Aorta (tissue), 5 donors: Measurements from ENCODE around the gene TUBGCP6. TPM values are rescaled to one million over a fixed set of nuclear protein-coding genes. Genes with fewer than 3 reads are reported as not detected.
A peak's percentile ranks its signal among the peaks of the same experiment; 100 is the strongest.

ENCODE experiments used
- ATAC-seq: fragments of 200-7000 bp; cut with Tn5 transposase; one replicate; pipeline ENCODE4 v1.9.1; 2022; ENCODE audit warnings: moderate library complexity; ENCODE audit not compliant: low FRiP score
- DNase-seq, 2 donors: peaks; one replicate each; pipeline ENCODE4 v3.0.0-alpha.2; 2020
- H3K27ac ChIP-seq, 2 donors: one replicate each; pipeline ENCODE4 v1.5.1; 2013; ENCODE audit warnings: low read length in 2 of 2, mild to moderate bottlenecking in 2 of 2, moderate library complexity in 2 of 2, control low read depth in 1 of 2, inconsistent platforms in 1 of 2, low read depth in 1 of 2
- H3K27me3 ChIP-seq, 2 donors: one replicate each; pipeline ENCODE4 v1.6.1; 2013; ENCODE audit warnings: control low read depth in 1 of 2, low read length in 1 of 2, mild to moderate bottlenecking in 1 of 2, moderate library complexity in 1 of 2; ENCODE audit not compliant: insufficient read depth in 2 of 2, control insufficient read depth in 1 of 2
- H3K36me3 ChIP-seq, 2 donors: one replicate each; pipeline ENCODE4 v1.6.1; 2013; ENCODE audit warnings: control low read depth in 1 of 2, low read length in 1 of 2, mild to moderate bottlenecking in 1 of 2; ENCODE audit not compliant: insufficient read depth in 2 of 2, control insufficient read depth in 1 of 2
- H3K4me1 ChIP-seq, 2 donors: one replicate each; pipeline ENCODE4 v1.6.1; 2013; ENCODE audit warnings: low read length in 2 of 2, control low read depth in 1 of 2, mild to moderate bottlenecking in 1 of 2, moderate library complexity in 1 of 2; ENCODE audit not compliant: insufficient read depth in 2 of 2, control insufficient read depth in 1 of 2
- H3K4me3 ChIP-seq, 2 donors: one replicate each; pipeline ENCODE4 v1.5.1; 2013; ENCODE audit warnings: low read length in 2 of 2, control low read depth in 1 of 2, mild to moderate bottlenecking in 1 of 2
- H3K9me3 ChIP-seq: one replicate; pipeline ENCODE4 v1.6.1; 2013; ENCODE audit warnings: mild to moderate bottlenecking, low read length; ENCODE audit not compliant: control insufficient read depth
- WGBS, 2 donors: extraction: QIAGEN DNeasy Blood & Tissue Kit; methylation state at CpG; one replicate each; pipeline ENCODE4 v1.1.7; 2013; 5-methylcytosine and 5-hydroxymethylcytosine counted together
- intact Hi-C, 2 donors: fragments of 100-400 bp; cut with DNase I; formaldehyde crosslinking; loops; one replicate each; pipeline versions ENCODE4 v1.14.2 to v1.15.0; 2022
- polyA plus RNA-seq, 2 donors: library from polyadenylated mRNA; stranded (reverse); fragments of 200-250 nt; gene quantifications; one replicate each; pipeline ENCODE4 v1.2.3, GENCODE V29; 2013
- total RNA-seq, 2 donors: library from RNA; stranded (reverse); fragmentation: NEBNext Ultra II Directional; extraction: Animal tissue kit (Norgen Biotek cat#: 25700); gene quantifications; one replicate each; pipeline ENCODE4 v1.2.1, GENCODE V29; 2021
- donor health status: healthy with polysubstance abuse.
- donor health status: Bipolar disorder and iron deficiency.
- donor health status: DM: no; HTN: no; CAD: no.
- donor health status: DM: no; HTN: no; CAD: no.
- donor health status: DM: yes; HTN: yes; CAD: no.

TUBGCP6 gene
- total and polyA plus RNA-seq, 4 donors = 7.0 to 134 (median 39.3) TPM

DNA sequence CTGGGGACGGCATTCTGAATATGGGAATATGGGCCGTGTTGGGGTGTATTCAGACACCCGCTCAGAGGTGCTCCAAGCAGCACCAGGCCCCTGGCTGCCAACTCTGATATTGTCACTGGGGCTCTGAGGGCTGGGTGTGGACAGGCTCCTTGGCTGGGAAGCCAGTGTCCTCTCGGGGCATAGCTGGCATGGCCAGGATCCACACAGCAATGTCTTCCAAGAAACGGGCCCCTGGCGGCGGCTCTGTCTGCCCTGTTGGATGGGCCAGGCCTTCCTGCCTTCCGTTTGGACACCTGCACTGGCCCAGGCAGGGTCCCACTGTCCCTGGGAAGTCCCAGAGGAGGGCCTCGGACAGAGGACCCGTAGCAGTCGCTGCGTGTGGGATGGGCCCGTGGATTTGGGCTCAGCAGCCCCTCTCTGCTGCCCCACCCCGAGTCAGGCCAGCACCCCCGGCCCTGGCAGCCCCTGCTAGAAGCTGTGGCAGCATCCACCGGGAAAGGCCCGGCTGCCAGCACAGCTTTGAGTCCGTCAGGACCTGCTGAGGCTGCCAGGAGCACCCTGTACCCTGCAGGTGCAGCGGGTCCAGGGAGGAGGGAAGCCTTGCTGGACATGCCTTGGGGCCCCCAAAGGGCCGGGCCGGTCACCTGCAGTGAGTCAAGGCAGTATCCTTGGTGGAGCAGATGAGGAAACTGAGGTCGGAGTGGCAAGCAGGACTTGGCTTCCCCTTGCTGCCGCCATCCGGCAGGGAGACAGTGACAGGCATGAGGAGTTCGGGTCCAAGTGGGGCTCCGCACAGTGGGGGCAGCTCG is 70.2 kb downstream of the TUBGCP6 start:
- 55% methylated on average over 27 of the region's 27 CpGs for WGBS, 2 donors

DNA sequence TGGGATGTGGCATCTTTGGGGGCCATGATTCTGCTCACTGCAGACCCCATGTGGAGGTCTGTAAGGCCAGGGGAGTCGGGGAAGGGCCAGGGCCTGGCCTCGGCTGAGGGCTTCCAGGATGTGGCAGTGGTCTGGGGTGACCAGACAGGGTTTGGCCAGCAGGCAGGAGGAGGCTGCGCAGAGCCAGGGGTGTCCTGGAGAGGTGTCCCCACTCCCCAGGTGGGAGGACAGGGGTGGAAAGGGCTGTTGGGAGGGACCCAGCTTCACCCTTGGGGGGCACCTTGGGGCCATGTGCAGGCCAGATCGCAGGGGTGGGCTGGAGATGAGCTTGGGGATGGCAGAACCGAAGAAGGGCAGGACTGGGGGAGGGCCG is 70.9 kb downstream of the TUBGCP6 start:
- Histone ChIP-seq H3K9me3 (no peaks in the 10 kb centered on the region), H3K4me3 (no peak overlapping the region), H3K27me3 (no peaks in the 10 kb centered on the region), H3K27ac (no peak overlapping the region), H3K4me1 (no peaks in the 10 kb centered on the region), H3K36me3 (no peaks in the 10 kb centered on the region)
- DNase-seq (peak in 1 of 2 donors; percentile 41), ATAC-seq (no peak)
- intact Hi-C loops = no loop called here
- WGBS, 2 donors = 85% methylated on average over 6 of the region's 6 CpGs

More for the DNA sequence above, 70.2 kb downstream of the TUBGCP6 start:
- Histone ChIP-seq H3K4me1 (no peaks in the 10 kb centered on the region), H3K27me3 (no peaks in the 10 kb centered on the region), H3K4me3 (no peak overlapping the region), H3K36me3 (no peaks in the 10 kb centered on the region), H3K27ac (no peak overlapping the region), H3K9me3 (no peaks in the 10 kb centered on the region)
- intact Hi-C loops = no loop called here
- DNase-seq (peak in 1 of 2 donors; percentile 43), ATAC-seq (no peak)

DNA sequence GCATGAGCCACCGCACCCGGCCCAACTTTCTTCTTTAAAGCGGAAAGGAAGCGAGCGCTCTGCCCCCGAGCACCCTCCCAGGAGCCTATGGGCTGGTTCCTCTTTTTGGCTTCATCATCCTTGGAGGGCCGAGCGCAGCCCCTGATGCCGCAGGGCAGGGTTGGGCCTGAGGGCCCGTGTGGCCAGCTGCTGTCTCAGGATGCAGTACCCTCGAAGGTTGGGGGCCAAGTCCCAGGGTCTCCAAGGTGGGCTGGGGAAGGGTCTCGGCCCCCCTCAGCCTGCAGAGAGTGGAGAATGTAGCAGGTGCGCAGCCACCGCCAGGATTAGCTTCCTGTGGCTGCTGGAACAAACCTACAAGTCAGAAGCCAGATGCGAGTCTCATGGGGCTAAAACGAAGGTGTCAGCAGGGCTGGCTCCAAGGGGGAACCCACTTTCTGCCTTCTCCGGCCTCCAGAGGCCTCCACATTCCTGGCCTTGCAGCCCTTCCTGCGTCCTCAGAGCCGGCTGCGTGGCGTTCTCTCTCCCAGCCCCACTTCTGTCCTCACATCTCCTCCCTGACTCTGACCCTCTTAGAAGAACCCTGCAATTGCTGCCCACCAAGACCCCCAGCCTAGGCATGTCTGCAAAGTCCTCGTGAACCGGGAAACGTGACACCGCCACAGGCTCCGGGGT is 71.4 kb downstream of the TUBGCP6 start:
- no peaks in the 10 kb centered on the region for H3K27me3 ChIP-seq
- intact Hi-C loops = no loop called here
- H3K27ac ChIP-seq = no peak overlapping the region
- no peaks in the 10 kb centered on the region for H3K36me3 ChIP-seq
- no peak overlapping the region for H3K4me3 ChIP-seq
- peak in 1 of 2 donors; percentile 61 for DNase-seq
- 90 to 92% methylated on average over 26 of the region's 26 CpGs for WGBS, 2 donors
- ATAC-seq = no peak
- H3K9me3 ChIP-seq = no peaks in the 10 kb centered on the region
- no peaks in the 10 kb centered on the region for H3K4me1 ChIP-seq

DNA sequence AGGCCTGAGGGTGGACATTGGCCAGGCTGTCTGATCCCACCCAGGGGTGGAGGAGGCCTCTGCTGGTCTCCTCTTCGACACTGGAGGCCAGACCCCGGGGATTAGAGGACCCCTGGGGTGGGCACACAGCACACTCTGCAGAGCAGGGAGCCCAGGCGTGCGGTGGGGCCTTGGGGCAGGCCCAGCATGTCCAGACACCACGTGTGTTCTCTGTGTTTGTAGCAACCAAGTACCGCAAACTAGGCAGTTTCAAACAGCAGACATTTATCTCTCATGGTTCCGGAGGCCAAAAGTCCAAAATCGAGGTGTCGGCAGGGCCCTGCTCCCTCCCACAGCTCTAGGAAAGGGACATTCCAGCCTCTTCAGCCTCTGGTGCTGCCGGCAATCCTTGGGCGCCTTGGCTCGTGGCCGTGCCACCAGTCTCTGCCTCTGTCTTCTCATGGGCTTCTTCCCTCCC is 72.8 kb downstream of the TUBGCP6 start:
- H3K4me1 ChIP-seq = no peaks in the 10 kb centered on the region
- DNase-seq (peak in 1 of 2 donors; percentile 46), ATAC-seq (no peak)
- H3K4me3 ChIP-seq = no peak overlapping the region
- no peaks in the 10 kb centered on the region for H3K36me3 ChIP-seq
- H3K27ac ChIP-seq = no peak overlapping the region
- intact Hi-C loops = no loop called here
- H3K9me3 ChIP-seq = no peaks in the 10 kb centered on the region
- 72 to 83% methylated on average over 13 of the region's 13 CpGs for WGBS, 2 donors
- H3K27me3 ChIP-seq = no peaks in the 10 kb centered on the region

DNA sequence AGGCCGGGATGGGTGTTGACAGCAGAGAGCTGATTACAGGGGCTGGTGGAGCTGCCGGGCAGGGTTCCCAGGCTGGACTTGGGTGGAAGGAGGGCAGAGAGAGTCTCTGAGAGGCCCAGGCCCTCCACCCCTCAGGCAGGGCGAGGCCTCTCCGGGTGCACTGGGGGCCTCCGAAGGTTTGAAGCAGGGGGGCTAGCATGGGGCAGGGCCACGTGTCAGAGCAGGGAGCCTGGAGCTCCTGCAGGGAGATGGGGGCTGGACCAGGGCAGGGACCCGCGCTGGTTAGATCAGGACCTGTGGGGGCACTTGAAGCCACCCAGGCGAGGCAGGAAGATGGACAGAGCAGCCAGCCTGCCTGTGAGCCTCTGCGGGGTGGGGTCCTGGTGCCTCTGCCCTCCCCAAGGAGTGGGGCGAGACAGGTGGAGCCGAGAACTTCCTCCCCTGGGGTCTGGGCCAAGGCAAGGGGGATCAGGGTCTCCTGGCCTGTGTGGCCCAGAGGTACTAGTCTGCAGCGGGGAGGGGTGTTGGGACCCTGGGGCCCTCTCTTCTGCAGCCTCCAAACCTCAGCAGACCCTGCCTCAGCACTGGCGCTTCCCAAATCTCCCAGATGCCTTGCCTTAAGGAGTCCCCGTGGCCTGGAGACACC is 73.4 kb downstream of the TUBGCP6 start:
- WGBS, 2 donors = 69 to 73% methylated on average over 15 of the region's 15 CpGs
- Histone ChIP-seq H3K4me1 (no peaks in the 10 kb centered on the region), H3K27me3 (no peaks in the 10 kb centered on the region), H3K9me3 (no peaks in the 10 kb centered on the region), H3K27ac (no peak overlapping the region), H3K36me3 (no peaks in the 10 kb centered on the region), H3K4me3 (no peak overlapping the region)
- intact Hi-C loops = no loop called here
- peak; percentile 17 for ATAC-seq
- peak in 1 of 2 donors; percentile 49 for DNase-seq

DNA sequence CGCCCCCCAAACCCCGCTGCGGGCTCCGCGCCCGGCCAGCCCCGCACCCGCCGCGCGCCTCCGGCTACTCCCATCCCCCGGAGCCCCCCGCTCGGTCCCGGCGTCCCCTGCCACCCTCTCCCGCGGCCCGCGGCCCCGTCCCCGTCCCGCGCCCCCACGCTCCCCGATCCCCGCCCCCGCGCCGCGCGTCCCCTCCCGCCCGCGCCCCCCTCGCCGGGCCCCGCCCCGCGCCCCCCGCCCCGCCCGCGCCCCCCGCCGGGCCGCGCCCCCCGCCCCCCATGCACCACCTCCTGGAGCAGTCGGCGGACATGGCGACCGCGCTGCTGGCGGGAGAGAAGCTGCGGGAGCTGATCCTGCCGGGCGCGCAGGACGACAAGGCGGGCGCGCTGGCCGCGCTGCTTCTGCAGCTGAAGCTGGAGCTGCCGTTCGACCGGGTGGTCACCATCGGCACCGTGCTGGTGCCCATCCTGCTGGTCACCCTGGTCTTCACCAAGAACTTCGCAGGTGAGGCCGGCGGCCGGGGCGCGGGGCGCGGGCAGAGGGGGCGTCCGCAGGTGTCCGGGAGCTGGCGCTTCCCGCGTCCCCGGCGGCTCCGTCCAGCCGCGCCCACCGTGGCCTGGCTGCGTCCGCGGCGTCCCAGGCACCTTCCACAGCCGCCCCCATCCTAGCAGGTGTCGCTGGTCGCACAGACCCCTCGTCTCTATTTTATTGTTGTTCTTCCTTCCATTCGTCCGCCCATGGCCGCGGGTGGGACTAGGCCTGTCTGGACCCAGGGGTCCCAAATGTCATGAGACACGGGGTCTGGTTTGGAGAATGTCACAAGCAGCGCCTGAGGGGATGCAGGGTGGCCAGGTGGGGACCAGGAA is 74.1 kb downstream of the TUBGCP6 start, which contains the start of gene PANX2:
Gene PANX2, plus strand, starts transcription at position 279 of the 866 bp plus-strand sequence. Its CDS starts 0 bp downstream, at position 279.
- no peaks in the 10 kb centered on the region for H3K36me3 ChIP-seq
- no peaks in the 10 kb centered on the region for H3K9me3 ChIP-seq
- no peaks in the 10 kb centered on the region for H3K4me1 ChIP-seq
- 6 to 12% methylated on average over 47 to 105 of the region's 105 CpGs for WGBS, 2 donors
- H3K4me3 ChIP-seq = peak within 1 kb of the TSS; percentile 57 to 59
- no peak for ATAC-seq
- peak; percentile 48 to 74 for DNase-seq
- H3K27me3 ChIP-seq = no peaks in the 10 kb centered on the region
- no peak within 1 kb of the TSS for H3K27ac ChIP-seq
- intact Hi-C loops = no loop called here

DNA sequence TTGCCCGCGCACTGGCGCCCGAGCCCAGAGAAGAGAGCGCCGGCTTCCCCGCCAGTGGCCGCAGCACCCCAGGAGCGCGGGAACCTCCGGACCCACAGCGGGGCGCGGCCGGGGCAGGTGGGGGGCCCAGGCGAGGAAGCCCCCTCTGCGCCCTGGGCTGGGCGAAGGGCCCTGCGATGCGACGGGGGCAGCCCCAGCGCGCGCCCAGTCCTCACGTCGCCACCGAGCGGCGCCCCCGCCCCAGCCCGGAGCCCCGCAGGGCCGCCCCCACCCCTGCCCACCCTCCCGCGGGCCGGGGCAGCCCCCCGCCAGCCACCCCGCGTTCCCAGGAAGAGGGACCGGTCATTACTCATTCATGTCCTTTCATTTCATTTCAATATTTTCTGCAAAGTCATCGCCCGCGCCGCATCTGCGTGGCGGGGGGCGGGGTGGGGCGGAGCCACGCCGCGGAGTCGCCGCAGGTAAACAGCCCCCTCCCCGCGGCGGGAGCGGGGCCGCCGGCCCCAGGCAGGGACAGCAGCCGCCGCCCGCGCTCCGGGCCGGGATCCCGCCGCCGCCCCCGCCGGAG is 75.0 kb downstream of the TUBGCP6 start:
- no peak overlapping the region for H3K27ac ChIP-seq
- 0 to 1% methylated on average over 19 to 70 of the region's 70 CpGs for whole genome bisulfite sequencing, 2 donors
- no peaks in the 10 kb centered on the region for H3K36me3 ChIP-seq
- no peaks in the 10 kb centered on the region for H3K9me3 ChIP-seq
- DNase-seq = peak in 1 of 2 donors; percentile 52
- H3K4me1 ChIP-seq = no peaks in the 10 kb centered on the region
- intact Hi-C loops = no loop called here
- peak overlapping the region; percentile 57 to 59 for H3K4me3 ChIP-seq
- H3K27me3 ChIP-seq = no peaks in the 10 kb centered on the region
- ATAC-seq = peak; percentile 8
